HL-60 (cell line): ENCODE measurements around the gene CLDN18.

Experiments
- DNase-seq, 2 experiments: peaks; one replicate each; pipeline ENCODE4 v3.0.0-alpha.2; 2010 to 2020; ENCODE audit warnings: low read depth in 1 of 2, low spot score in 1 of 2
- H3K27ac ChIP-seq: fragments of 250-450 bp; sonication (Bioruptor Pico); replicated peaks from 2 replicates; pipeline ENCODE4 v1.5.1; 2020; ENCODE audit warnings: mild to moderate bottlenecking, moderate library complexity
- H3K27me3 ChIP-seq: fragments of 250-450 bp; sonication (Bioruptor Pico); 2 replicates; pipeline ENCODE4 v1.5.1; 2021; ENCODE audit warnings: mild to moderate bottlenecking, moderate library complexity; ENCODE audit not compliant: insufficient read depth, poor library complexity, severe bottlenecking
- H3K4me3 ChIP-seq: replicated peaks from 2 replicates; pipeline ENCODE4 v1.5.1; 2011; ENCODE audit warnings: mild to moderate bottlenecking, control low read depth, low read length; ENCODE audit not compliant: insufficient read depth
- CTCF ChIP-seq: IDR thresholded peaks from one replicate; pipeline ENCODE4 v1.5.1; 2011; ENCODE audit warnings: low read length, control low read depth, inconsistent platforms; ENCODE audit not compliant: insufficient read depth
- GABPA ChIP-seq: IDR thresholded peaks from 2 replicates; pipeline ENCODE4 v1.6.1; 2012; ENCODE audit warnings: low read depth
- POLR2AphosphoS5 ChIP-seq: IDR thresholded peaks from 2 replicates; pipeline ENCODE4 v1.6.1; 2012; ENCODE audit warnings: low read depth
- REST ChIP-seq: IDR thresholded peaks from 2 replicates; pipeline ENCODE4 v1.6.1; 2012; ENCODE audit warnings: low read depth; ENCODE audit not compliant: insufficient replicate concordance
- SPI1 ChIP-seq: IDR thresholded peaks from 2 replicates; pipeline ENCODE4 v1.6.1; 2012; ENCODE audit warnings: low read depth, mild to moderate bottlenecking, borderline replicate concordance

Gene CLDN18

GRCh38 chr3:138051947-138052802 is 42.2 kb downstream of the CLDN18 start:
- TF ChIP-seq SPI1 = no peak
- TF ChIP-seq CTCF = peak; percentile 71
- H3K27me3 ChIP-seq = no peaks in the 10 kb centered on the region
- H3K27ac ChIP-seq = no peak overlapping the region
- H3K4me3 ChIP-seq = no peak overlapping the region
- peak in 1 of 2 experiments; percentile 16 for DNase-seq

DNA sequence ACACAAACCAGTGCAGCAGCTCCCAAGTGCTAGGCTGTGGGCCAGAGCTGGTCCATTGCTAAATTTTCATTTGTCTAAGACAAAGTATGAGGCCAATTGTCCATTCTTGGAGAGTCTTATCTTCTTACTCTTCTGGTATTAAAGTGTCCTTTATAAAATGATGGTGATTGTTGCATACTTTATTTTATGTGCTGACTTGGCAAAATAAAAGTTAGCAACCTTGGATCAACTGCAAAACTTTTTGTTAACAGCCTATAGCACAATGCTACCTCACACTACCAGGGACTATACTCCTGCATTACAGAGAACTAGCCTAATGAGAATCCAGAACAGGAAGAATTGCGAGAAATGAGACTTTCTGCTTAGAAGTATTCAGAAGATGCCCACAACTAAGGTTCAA is 44.1 kb downstream of the CLDN18 start:
- DNase-seq = no peak
- TF ChIP-seq CTCF = no peak
- TF ChIP-seq POLR2AphosphoS5 = no peak
- no peak for TF ChIP-seq SPI1
- TF ChIP-seq GABPA = no peak
- no peak for TF ChIP-seq REST
- H3K27me3 ChIP-seq = no peaks in the 10 kb centered on the region
- H3K4me3 ChIP-seq = no peak overlapping the region
- H3K27ac ChIP-seq = no peak overlapping the region

GRCh38 chr3:138057384-138057783 is 47.4 kb downstream of the CLDN18 start:
- no peak for DNase-seq
- Histone ChIP-seq H3K27me3 (no peaks in the 10 kb centered on the region), H3K27ac (no peak overlapping the region), H3K4me3 (no peak overlapping the region)
- TF ChIP-seq POLR2AphosphoS5 (no peak), CTCF (no peak), SPI1 (no peak), REST (no peak)

- Histone ChIP-seq H3K4me3 (no peak overlapping the region), H3K27ac (no peak overlapping the region), H3K27me3 (no peaks in the 10 kb centered on the region)
- TF ChIP-seq POLR2AphosphoS5 = no peak
- no peak for TF ChIP-seq SPI1
- TF ChIP-seq GABPA = no peak
- no peak for TF ChIP-seq CTCF
- DNase-seq = no peak
Measured at GRCh38 chr3:138059261-138059660, 49.3 kb downstream of the CLDN18 start.
